Breast epithelium (tissue), 3 donors: Measurements from ENCODE around the gene NEURL3.

ENCODE experiments used
- CTCF ChIP-seq, 3 donors: fragments of 450-650 bp; IDR thresholded peaks; one replicate each; pipeline ENCODE4 v1.5.1; 2016 to 2017; ENCODE audit warnings: antibody characterized with exemption in 3 of 3, mild to moderate bottlenecking in 3 of 3, moderate library complexity in 3 of 3
- POLR2A ChIP-seq: fragments of 450-650 bp; IDR thresholded peaks from one replicate; pipeline ENCODE4 v1.6.1; 2016; ENCODE audit warnings: antibody characterized with exemption, mild to moderate bottlenecking, moderate library complexity
- POLR2AphosphoS5 ChIP-seq, 3 donors: sonication (generic); formaldehyde crosslinking; IDR thresholded peaks; one replicate each; pipeline ENCODE4 v1.6.1; 2017; ENCODE audit warnings: antibody characterized with exemption in 3 of 3

GRCh38 chr2:96532641-96533291 is 27.6 kb upstream of the NEURL3 start:
- no peak for TF ChIP-seq CTCF (IDR thresholded peaks at IDR 0.05)
- no peak for TF ChIP-seq POLR2A
- no peak for TF ChIP-seq POLR2AphosphoS5 (IDR thresholded peaks at IDR 0.05)
